DMS153 (cell line): ENCODE data around the gene SH3D19.
"Not testable (repeated sequence)": the region's sequence is repeated elsewhere in the genome, so short reads cannot be mapped to it uniquely, and the experiment has no call there.

Experiments
- DNase-seq: peaks from one replicate; lab custom pipeline; 2025; lab: John Stamatoyannopoulos, UW

Gene SH3D19

GRCh38 chr4:151321586-151321985 is 3.8 kb downstream of the SH3D19 start:
- no peak for DNase-seq

- DNase-seq, result no peak
Observed at GRCh38 chr4:151319490-151319889, 5.9 kb downstream of the SH3D19 start.

DNA sequence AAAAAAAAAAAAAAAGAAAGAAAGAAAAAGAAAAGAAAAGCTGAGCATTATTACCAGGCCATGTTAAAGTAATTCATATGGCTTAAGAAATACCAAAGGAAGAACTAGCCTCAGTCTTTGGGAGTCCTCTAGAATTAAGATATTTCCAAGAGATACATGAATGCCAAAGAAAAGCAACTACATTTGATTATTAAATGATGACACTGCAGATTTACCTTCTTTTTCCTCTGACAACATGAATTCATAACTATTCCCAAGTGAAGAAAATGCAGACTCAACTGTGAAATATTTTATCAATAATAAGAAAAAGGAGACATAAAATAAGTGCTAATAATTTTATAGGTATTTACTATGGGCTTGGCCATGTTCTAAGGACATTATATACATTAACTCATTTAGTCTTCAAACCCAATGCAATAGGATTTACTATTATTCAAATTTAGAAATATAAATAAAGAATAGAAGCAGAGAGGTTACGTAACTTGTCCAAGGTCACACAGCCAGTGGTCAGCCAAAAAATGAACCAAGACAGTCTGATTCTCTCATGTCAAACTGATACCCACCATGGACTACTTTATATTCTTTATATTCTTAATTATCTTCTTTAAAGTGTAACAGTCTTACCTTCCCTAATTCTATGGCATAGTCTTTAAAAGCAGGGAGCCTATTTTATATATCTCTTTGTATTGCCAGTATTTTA is 6.9 kb downstream of the SH3D19 start:
- no peak for DNase-seq

GRCh38 chr4:151316645-151317044 is 8.8 kb downstream of the SH3D19 start:
- DNase-seq, result no peak

DNA sequence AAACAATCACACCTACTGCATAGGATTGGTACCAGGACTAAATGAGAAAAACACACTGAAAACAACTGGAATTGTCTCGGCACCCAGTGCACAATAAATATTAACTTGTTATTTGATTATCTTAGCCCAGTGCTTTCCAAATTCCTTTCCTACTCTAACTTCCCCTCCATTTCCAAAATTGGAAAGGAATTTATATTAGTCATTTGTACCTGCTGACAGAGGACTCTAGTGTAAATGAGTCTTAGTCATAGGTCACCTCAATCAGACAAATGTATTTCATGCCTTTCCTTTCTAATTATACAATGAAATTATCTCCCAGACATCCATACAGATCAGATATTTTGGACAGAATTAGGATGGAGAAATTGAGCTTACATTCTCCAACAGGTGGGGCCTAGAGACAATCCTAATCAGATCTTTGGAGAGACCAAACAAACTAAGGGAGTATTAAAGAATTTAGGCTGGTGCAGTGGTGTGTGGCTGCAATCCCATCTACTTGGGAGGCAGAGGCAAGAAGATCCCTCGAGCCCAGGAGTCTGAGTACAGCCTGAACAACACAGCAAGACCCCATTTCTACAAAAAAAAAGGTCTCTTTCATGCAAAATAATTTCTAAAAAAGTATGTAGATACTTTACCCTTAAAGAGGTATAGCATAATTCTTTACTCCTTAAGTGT is 10.1 kb downstream of the SH3D19 start:
- no peak for DNase-seq

GRCh38 chr4:151314479-151314878 is 10.9 kb downstream of the SH3D19 start:
- no peak for DNase-seq

- DNase-seq, result no peak
Observed at GRCh38 chr4:151314010-151314355, 11.4 kb downstream of the SH3D19 start.

DNA sequence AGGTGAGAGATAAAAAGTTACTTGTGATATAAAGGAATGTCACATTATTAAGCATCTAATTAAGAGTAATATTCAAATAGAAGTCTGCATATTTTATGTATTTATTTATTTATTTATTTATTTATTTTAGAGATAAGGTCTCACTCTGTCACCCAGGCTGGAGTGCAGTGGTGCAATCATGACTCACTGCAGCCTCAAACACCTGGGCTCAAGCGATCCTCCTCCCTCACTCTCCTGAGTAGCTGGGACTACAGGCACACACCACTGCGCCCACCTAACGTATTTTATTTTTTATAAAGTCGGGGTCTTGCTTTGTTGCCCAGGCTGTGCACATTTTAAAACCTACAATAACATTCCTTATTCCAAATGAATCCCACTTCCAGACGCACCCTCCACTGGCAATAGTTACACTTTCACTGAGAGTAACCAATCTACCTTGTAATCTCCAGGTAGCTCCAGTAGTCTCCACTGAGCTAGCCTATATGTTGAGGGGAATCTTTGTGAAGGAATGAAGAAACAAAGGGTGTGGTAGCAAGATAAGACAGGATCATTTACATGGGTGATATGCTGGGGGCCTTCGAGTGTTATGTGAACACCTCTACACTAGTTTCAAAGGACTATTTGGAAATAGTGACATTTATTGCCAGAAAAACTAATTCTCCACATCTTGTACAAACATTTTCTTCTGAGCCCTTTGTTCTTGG is 11.9 kb downstream of the SH3D19 start:
- no peak for DNase-seq

DNA sequence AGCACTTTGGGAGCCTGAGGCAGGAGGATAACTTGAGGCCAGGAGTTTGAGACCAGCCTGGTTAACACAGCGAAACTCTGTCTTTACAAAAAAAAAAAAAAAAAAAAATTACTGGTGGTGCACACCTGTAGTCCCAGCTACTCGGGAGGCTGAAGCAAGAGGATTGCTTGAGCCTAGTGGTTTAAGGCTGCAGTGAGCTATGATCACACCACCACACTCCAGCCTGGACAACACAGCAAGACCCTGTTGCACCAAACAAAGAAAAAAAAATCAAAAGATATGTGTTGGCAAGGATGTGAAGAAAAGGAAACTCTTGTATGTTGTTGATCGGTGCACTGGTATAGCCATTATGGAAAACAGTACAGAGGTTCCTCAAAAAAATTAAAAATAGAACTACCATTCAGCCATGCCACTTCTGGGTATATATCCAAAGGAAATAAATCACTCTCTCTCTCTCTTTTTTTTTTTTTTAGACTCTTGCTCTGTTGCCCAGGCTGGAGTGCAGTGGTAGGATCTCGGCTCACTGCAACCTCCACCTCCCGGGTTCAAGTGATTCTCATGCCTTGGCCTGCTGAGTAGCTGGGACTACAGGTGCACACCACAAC is 15.2 kb downstream of the SH3D19 start:
- no peak for DNase-seq

GRCh38 chr4:151304755-151305154 is 20.6 kb downstream of the SH3D19 start:
- no peak for DNase-seq

GRCh38 chr4:151304226-151304625 is 21.2 kb downstream of the SH3D19 start:
- DNase-seq, result no peak

GRCh38 chr4:151302432-151302831 is 23.0 kb downstream of the SH3D19 start:
- DNase-seq, result no peak

GRCh38 chr4:151297170-151297569 is 28.2 kb downstream of the SH3D19 start:
- DNase-seq, result no peak

DNA sequence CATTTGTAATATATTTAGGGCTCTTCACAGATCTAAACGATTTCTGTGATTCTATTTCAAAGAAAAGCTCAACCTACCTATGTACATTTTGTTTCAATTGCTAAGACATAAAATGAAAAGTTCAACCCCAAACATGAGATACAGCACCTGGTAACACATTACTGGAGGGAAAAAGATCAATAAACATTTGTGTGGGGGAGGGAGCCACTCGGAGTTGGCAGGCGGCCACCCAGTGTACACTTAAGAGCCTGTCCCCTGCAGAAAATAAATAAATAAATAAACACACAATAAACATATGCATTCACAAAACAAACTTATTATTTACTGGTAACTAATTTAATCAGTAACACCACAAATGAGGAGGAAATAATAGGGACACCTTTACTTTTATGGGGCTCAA is 29.2 kb downstream of the SH3D19 start:
- no peak for DNase-seq

- DNase-seq, result no peak
Observed at GRCh38 chr4:151294833-151295496, 30.4 kb downstream of the SH3D19 start.

GRCh38 chr4:151292038-151292437 is 33.4 kb downstream of the SH3D19 start:
- no peak for DNase-seq

DNA sequence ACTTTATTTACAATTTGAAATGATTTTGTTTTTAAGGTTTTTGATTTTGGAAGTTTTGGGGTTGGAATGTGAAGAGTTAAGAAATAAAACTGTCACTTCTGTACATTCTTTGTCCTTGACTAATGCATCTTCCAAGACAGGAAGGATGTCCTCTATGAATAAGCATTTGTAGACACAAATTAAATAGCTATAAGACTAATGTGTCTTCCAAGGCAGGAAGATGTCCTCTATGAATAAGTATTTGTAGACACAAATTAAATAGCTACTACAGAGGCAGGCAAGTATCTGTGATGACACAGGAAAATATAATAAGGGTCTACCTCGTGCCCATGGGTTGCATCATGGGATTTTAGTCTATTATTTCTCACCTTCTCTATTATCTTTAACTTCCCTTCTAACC is 33.9 kb downstream of the SH3D19 start:
- no peak for DNase-seq

GRCh38 chr4:151287409-151287808 is 38.0 kb downstream of the SH3D19 start:
- DNase-seq, result no peak

- no peak for DNase-seq
Observed at GRCh38 chr4:151284534-151285245, 40.7 kb downstream of the SH3D19 start.

- peak; percentile 22 for DNase-seq
Observed at GRCh38 chr4:151276787-151277562, 48.4 kb downstream of the SH3D19 start, which contains the start of gene PRSS48. TSS of gene PRSS48 (plus strand) at chr4:151277161. CDS start at chr4:151277173, 12 bp downstream.

DNA sequence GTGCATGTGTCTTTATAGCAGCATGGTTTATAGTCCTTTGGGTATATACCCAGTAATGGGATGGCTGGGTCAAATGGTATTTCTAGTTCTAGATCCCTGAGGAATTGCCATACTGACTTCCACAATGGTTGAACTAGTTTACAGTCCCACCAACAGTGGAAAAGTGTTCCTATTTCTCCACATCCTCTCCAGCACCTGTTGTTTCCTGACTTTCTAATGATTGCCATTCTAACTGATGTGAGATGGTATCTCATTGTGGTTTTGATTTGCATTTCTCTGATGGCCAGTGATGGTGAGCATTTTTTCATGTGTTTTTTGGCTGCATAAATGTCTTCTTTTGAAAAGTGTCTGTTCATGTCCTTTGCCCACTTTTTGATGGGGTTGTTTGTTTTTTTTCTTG is 56.5 kb downstream of the SH3D19 start:
- not testable (repeated sequence) for DNase-seq
